Measurements from ENCODE around the gene KAZN.

KAZN gene

DNA sequence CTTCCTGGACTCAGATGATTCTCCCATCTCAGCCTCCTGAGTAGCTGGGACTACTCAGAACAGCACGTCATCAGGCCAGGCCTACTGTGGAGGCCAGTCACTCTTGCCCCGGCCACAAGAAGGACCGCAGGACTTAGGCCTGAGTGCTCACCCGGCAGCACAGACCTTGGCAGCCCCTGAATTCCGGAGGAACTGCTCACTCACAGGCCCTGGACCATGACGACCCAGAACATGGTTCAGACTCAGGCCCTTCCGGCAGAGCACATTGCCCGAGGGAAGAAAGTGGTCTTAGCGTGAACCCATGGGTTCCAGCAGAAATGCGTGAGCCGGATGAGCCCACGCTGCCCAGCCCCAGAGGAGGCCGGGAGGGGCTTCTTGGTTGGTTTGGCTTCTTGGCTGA is 377.8 kb downstream of the KAZN start:
- TF ChIP-seq GLIS3 (CRISPR knock-in tag; IDR thresholded peaks at IDR 0.05) (no peak), OSR1 (CRISPR knock-in tag; IDR thresholded peaks at IDR 0.05) (no peak), BACH2 (CRISPR knock-in tag; IDR thresholded peaks at IDR 0.05; ENCODE audit: borderline replicate concordance) (no peak), ARNTL (CRISPR knock-in tag; IDR thresholded peaks at IDR 0.05; ENCODE audit: borderline replicate concordance, low read depth) (no peak), ZFP30 (CRISPR knock-in tag; IDR thresholded peaks at IDR 0.05) (no peak), RARB (CRISPR knock-in tag; IDR thresholded peaks at IDR 0.05) (no peak)
- no peak for ATAC-seq

DNA sequence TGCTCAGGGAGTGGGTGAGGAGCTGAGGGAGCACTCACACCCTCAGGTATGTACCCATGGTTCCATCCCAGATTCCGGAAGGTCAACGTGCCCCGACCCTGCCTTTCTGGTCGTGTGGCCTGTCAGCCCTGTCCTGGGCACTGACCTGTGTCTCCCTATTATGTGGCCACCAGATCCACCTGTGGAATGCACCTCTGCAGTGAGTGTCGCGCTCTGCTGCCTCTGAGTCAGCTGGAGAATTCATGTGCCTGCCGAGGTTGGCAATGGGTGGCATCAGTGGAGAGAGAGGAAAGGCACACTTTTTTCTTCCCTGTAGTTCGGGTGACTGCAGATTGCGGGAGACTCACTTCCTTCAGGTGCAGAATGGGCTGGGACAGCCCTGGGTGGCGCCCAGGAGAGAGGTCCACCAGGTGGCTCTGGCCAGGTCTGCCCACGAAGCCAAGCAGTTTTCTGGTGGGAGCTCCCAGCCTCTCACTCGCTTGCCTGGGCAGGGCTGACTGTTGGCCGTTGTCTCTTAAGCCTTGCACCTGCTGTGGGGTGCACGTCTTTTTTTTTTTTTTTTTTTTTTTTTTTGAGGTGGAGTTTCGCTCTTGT is 378.9 kb downstream of the KAZN start:
- no peak; the same call in 2 of the 3 replicates for ATAC-seq
- TF ChIP-seq OSR1 (CRISPR knock-in tag; IDR thresholded peaks at IDR 0.05) (no peak), PPARA (CRISPR knock-in tag; IDR thresholded peaks at IDR 0.05; ENCODE audit: borderline replicate concordance) (no peak), TCF4 (CRISPR knock-in tag; IDR thresholded peaks at IDR 0.05; ENCODE audit: borderline replicate concordance) (no peak)
- TF ChIP-seq, protein P1, sequence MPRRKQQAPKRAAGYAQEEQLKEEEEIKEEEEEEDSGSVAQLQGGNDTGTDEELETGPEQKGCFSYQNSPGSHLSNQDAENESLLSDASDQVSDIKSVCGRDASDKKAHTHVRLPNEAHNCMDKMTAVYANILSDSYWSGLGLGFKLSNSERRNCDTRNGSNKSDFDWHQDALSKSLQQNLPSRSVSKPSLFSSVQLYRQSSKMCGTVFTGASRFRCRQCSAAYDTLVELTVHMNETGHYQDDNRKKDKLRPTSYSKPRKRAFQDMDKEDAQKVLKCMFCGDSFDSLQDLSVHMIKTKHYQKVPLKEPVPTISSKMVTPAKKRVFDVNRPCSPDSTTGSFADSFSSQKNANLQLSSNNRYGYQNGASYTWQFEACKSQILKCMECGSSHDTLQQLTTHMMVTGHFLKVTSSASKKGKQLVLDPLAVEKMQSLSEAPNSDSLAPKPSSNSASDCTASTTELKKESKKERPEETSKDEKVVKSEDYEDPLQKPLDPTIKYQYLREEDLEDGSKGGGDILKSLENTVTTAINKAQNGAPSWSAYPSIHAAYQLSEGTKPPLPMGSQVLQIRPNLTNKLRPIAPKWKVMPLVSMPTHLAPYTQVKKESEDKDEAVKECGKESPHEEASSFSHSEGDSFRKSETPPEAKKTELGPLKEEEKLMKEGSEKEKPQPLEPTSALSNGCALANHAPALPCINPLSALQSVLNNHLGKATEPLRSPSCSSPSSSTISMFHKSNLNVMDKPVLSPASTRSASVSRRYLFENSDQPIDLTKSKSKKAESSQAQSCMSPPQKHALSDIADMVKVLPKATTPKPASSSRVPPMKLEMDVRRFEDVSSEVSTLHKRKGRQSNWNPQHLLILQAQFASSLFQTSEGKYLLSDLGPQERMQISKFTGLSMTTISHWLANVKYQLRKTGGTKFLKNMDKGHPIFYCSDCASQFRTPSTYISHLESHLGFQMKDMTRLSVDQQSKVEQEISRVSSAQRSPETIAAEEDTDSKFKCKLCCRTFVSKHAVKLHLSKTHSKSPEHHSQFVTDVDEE (CRISPR knock-in tag; IDR thresholded peaks at IDR 0.05): no peak

DNA sequence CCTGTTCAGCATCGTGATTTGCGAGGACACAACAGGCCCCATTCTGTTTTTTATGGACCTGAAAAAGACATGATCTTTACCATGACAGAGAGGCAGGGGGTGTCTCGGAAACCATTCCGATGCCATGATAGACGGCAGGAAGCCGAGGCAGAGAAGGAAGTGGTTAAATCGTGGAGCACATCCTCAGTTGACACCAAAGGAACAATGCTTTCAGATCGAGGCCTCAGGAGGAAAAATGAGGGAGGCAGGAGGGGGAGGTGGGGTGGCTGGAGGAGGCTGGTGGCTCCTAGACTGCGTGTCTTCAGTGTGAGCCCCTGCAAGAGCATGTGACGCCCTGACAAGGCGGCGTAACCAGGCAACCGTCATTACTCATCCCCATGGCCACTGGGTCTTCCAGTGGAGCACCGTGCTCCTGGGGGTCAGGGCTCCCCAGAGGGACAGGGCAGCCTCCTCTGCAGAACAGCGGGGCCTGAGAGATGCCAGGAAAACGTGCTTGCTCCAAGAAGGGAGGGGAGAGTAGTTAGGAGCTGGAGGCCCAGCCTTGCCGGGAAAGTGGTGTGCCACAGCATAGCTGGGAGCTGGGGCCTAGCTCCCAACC is 382.2 kb downstream of the KAZN start:
- peak; percentile 21; the same call in 2 of the 3 replicates for ATAC-seq
- no peak for TF ChIP-seq GLIS3 (CRISPR knock-in tag; IDR thresholded peaks at IDR 0.05)
- TF ChIP-seq PPARA (CRISPR knock-in tag; IDR thresholded peaks at IDR 0.05; ENCODE audit: borderline replicate concordance): no peak
- no peak for TF ChIP-seq ISL1 (CRISPR knock-in tag; IDR thresholded peaks at IDR 0.05)
- TF ChIP-seq, protein P2, sequence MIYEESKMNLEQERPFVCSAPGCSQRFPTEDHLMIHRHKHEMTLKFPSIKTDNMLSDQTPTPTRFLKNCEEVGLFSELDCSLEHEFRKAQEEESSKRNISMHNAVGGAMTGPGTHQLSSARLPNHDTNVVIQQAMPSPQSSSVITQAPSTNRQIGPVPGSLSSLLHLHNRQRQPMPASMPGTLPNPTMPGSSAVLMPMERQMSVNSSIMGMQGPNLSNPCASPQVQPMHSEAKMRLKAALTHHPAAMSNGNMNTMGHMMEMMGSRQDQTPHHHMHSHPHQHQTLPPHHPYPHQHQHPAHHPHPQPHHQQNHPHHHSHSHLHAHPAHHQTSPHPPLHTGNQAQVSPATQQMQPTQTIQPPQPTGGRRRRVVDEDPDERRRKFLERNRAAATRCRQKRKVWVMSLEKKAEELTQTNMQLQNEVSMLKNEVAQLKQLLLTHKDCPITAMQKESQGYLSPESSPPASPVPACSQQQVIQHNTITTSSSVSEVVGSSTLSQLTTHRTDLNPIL (CRISPR knock-in tag; IDR thresholded peaks at IDR 0.05; ENCODE audit: low read depth): no peak
- TF ChIP-seq ZNF8 (CRISPR knock-in tag; IDR thresholded peaks at IDR 0.05): no peak
- TF ChIP-seq TCF4 (CRISPR knock-in tag; IDR thresholded peaks at IDR 0.05; ENCODE audit: borderline replicate concordance): no peak
- TF ChIP-seq, protein P3, sequence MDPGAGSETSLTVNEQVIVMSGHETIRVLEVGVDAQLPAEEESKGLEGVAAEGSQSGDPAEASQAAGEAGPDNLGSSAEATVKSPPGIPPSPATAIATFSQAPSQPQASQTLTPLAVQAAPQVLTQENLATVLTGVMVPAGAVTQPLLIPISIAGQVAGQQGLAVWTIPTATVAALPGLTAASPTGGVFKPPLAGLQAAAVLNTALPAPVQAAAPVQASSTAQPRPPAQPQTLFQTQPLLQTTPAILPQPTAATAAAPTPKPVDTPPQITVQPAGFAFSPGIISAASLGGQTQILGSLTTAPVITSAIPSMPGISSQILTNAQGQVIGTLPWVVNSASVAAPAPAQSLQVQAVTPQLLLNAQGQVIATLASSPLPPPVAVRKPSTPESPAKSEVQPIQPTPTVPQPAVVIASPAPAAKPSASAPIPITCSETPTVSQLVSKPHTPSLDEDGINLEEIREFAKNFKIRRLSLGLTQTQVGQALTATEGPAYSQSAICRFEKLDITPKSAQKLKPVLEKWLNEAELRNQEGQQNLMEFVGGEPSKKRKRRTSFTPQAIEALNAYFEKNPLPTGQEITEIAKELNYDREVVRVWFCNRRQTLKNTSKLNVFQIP (CRISPR knock-in tag; IDR thresholded peaks at IDR 0.05; ENCODE audit: borderline replicate concordance, low read depth): no peak
- no peak for TF ChIP-seq TOX (CRISPR knock-in tag; IDR thresholded peaks at IDR 0.05; ENCODE audit: borderline replicate concordance)
- no peak for TF ChIP-seq ZNF565 (CRISPR knock-in tag; conservative IDR thresholded peaks at IDR 0.05; ENCODE audit: low read depth)

DNA sequence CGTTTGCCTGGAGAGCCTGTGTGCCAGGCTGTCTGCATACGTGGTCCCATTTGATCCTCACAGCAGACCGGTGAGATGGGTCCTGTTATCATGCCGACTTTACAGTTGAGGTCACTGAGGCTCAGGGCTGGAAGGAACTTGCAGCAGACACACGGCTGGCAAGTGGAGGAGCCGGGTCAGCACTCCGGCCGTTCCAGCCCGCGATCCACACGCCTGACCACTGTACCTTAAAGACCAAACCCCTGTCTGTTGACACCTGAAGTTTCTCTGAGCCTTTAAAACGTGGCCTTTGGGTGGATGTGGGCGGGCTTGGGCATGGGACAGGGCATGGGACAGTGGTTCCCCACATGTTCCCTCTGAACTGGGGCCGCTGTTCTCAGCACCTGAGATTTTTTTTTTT is 383.5 kb downstream of the KAZN start:
- TF ChIP-seq, protein P3 (CRISPR knock-in tag; IDR thresholded peaks at IDR 0.05; ENCODE audit: borderline replicate concordance, low read depth): no peak
- no peak for TF ChIP-seq ARNTL (CRISPR knock-in tag; IDR thresholded peaks at IDR 0.05; ENCODE audit: borderline replicate concordance, low read depth)
- no peak for TF ChIP-seq ZNF70 (CRISPR knock-in tag; IDR thresholded peaks at IDR 0.05)
- TF ChIP-seq, protein P4, sequence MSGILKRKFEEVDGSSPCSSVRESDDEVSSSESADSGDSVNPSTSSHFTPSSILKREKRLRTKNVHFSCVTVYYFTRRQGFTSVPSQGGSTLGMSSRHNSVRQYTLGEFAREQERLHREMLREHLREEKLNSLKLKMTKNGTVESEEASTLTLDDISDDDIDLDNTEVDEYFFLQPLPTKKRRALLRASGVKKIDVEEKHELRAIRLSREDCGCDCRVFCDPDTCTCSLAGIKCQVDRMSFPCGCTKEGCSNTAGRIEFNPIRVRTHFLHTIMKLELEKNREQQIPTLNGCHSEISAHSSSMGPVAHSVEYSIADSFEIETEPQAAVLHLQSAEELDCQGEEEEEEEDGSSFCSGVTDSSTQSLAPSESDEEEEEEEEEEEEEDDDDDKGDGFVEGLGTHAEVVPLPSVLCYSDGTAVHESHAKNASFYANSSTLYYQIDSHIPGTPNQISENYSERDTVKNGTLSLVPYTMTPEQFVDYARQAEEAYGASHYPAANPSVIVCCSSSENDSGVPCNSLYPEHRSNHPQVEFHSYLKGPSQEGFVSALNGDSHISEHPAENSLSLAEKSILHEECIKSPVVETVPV (CRISPR knock-in tag; IDR thresholded peaks at IDR 0.05): no peak
- no peak for TF ChIP-seq TCF4 (CRISPR knock-in tag; IDR thresholded peaks at IDR 0.05; ENCODE audit: borderline replicate concordance)
- TF ChIP-seq OSR1 (CRISPR knock-in tag; IDR thresholded peaks at IDR 0.05): no peak
- no peak for TF ChIP-seq ZNF565 (CRISPR knock-in tag; conservative IDR thresholded peaks at IDR 0.05; ENCODE audit: low read depth)
- no peak for TF ChIP-seq CSDC2 (CRISPR knock-in tag; IDR thresholded peaks at IDR 0.05)
- TF ChIP-seq GLIS3 (CRISPR knock-in tag; IDR thresholded peaks at IDR 0.05): no peak
- no peak for TF ChIP-seq TOX (CRISPR knock-in tag; IDR thresholded peaks at IDR 0.05; ENCODE audit: borderline replicate concordance)
- TF ChIP-seq PPARA (CRISPR knock-in tag; IDR thresholded peaks at IDR 0.05; ENCODE audit: borderline replicate concordance): no peak
- TF ChIP-seq ZNF8 (CRISPR knock-in tag; IDR thresholded peaks at IDR 0.05): no peak
- no peak for TF ChIP-seq ISL1 (CRISPR knock-in tag; IDR thresholded peaks at IDR 0.05)
- no peak for TF ChIP-seq ZC3H10 (CRISPR knock-in tag; IDR thresholded peaks at IDR 0.05)
- TF ChIP-seq, protein P5, sequence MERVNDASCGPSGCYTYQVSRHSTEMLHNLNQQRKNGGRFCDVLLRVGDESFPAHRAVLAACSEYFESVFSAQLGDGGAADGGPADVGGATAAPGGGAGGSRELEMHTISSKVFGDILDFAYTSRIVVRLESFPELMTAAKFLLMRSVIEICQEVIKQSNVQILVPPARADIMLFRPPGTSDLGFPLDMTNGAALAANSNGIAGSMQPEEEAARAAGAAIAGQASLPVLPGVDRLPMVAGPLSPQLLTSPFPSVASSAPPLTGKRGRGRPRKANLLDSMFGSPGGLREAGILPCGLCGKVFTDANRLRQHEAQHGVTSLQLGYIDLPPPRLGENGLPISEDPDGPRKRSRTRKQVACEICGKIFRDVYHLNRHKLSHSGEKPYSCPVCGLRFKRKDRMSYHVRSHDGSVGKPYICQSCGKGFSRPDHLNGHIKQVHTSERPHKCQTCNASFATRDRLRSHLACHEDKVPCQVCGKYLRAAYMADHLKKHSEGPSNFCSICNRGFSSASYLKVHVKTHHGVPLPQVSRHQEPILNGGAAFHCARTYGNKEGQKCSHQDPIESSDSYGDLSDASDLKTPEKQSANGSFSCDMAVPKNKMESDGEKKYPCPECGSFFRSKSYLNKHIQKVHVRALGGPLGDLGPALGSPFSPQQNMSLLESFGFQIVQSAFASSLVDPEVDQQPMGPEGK (CRISPR knock-in tag; IDR thresholded peaks at IDR 0.05; ENCODE audit: borderline replicate concordance): no peak
- TF ChIP-seq ZFP30 (CRISPR knock-in tag; IDR thresholded peaks at IDR 0.05): no peak
- TF ChIP-seq ESRRG (CRISPR knock-in tag; IDR thresholded peaks at IDR 0.05): no peak
- no peak for TF ChIP-seq BACH2 (CRISPR knock-in tag; IDR thresholded peaks at IDR 0.05; ENCODE audit: borderline replicate concordance)
- ATAC-seq: no peak
